GM18951 (cell line): Measurements from ENCODE around the gene ACP7.

Experiments used
- POLR2A ChIP-seq: IDR thresholded peaks from 4 replicates; pipeline ENCODE4 v1.6.1; 2011; ENCODE audit warnings: mild to moderate bottlenecking; ENCODE audit not compliant: insufficient read length, insufficient read depth; ENCODE audit errors: extremely low read depth
- in situ Hi-C: fragments of 300-500 bp; cut with MboI; formaldehyde crosslinking; loops from one replicate; pipeline ENCODE4 v1.12.0; 2022; ENCODE audit warnings: low sequenced_read_pairs, mixed read lengths, inconsistent platforms; ENCODE audit not compliant: unreplicated experiment

Gene ACP7

GRCh38 chr19:39106194-39106593 is 22.0 kb downstream of the ACP7 start:
- no peak for TF ChIP-seq POLR2A
- in situ Hi-C loops: no loop called here

DNA sequence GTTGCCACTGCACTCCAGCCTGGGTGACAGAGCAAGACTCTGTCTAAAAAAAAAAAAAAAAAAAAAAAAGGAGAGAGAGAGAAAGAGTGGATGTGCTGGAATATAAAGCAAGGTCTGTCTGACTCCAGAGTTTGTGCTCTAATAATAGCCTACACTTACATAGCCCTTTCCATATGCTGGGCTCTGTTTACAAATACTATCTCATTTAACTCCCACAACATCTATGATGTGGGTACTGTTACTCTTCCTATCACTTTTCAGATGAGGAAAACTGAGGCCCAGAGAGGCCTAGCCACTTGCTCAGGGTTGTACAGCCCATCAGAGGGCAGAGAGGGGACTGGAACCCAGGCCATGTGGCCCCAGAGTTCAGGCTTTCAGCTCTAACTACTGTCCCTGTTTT is 25.5 kb downstream of the ACP7 start:
- in situ Hi-C loops: loop anchor here (10.0 kb wide), 1 partner anchor 425 kb away; the partner anchor contains the start of gene EID2B

DNA sequence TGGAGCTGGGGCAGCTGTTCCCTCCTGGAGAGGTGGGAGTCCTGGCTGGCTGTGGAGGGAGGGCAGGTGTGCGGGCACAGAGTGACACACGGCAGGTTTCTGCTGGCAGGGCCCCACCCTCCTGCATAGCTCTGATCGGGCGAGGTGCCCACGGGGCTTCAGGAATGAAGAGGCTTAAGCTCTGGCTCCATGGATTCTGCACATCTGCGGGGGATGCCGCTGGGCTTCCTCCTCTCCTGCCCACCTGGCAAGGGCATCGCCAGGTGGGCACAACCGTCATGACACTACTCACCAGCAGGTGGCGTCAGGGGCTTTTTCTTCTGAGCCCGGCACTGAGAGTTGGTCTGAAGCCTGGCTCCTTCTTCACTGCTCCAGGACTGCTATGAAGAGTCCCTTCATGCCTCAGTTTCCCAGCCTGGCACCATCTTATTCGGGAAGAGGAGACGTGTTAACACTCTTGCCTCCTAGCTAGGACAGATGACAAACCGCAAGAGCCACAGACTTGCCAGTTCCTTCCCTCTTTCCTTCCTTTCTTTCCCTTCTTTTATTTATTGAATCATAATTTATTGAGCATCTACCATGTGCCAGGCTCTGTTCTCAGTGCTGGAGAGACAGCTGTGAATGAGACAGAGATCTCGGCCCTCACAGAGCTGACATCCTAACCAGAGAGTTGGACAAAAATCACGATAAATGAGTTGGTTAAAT is 26.2 kb downstream of the ACP7 start:
- in situ Hi-C loops: loop anchor here (10.0 kb wide), 1 partner anchor 424 kb away; the partner anchor contains the start of gene EID2B
- no peak for TF ChIP-seq POLR2A

More for the DNA sequence above, 25.5 kb downstream of the ACP7 start:
- TF ChIP-seq POLR2A: no peak

GRCh38 chr19:39111593-39112199 is 27.5 kb downstream of the ACP7 start:
- TF ChIP-seq POLR2A: no peak
- in situ Hi-C loops: loop anchor here (10.0 kb wide), 1 partner anchor 423 kb away; the partner anchor contains the start of gene EID2B

GRCh38 chr19:39112338-39112890 is 28.2 kb downstream of the ACP7 start:
- TF ChIP-seq POLR2A: no peak
- in situ Hi-C loops: loop anchor here (10.0 kb wide), 1 partner anchor 422 kb away; the partner anchor contains the start of gene EID2B

- no peak for TF ChIP-seq POLR2A
- in situ Hi-C loops: loop anchor here (10.0 kb wide), 1 partner anchor 422 kb away; the partner anchor contains the start of gene EID2B
These were observed 29.0 kb downstream of the ACP7 start for GRCh38 chr19:39113199-39113598.

DNA sequence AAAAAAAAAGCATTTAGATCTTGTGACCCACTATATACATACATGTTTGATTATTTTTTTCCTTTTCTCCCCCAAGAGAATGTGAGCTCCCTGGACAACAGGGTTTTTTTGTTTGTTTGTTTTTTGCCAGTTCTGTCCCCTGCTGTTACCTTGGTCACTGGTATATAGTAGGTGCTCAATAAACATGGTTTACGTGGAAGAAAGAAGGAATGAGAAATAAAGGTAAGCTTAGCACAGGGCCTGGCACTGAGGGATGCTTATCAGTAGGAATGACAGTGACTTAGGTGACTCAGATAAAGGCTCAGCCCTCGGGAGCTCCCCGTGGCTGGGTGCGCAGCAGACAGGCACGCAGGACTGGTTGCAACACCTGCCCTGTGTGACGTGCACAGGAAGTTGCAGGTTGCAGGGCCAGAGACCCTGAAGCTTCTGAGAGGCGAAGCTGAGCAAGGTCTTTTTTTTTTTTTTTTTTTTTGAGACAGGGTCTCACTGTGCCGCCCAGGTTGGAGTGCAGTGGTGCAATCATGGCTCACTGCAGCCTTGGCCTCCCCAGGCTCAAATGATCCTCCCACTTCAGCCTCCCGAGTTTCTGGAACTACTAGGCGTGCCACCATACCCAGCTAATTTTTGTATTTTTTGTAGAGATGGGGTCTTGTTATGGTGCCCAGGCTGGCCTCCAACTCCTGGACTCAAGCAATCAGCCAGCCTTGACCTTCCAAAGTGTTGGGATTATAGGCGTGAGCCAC is 31.1 kb downstream of the ACP7 start:
- no peak for TF ChIP-seq POLR2A
- in situ Hi-C loops: loop anchor here (10.0 kb wide), 1 partner anchor 420 kb away; the partner anchor contains the start of gene EID2B

DNA sequence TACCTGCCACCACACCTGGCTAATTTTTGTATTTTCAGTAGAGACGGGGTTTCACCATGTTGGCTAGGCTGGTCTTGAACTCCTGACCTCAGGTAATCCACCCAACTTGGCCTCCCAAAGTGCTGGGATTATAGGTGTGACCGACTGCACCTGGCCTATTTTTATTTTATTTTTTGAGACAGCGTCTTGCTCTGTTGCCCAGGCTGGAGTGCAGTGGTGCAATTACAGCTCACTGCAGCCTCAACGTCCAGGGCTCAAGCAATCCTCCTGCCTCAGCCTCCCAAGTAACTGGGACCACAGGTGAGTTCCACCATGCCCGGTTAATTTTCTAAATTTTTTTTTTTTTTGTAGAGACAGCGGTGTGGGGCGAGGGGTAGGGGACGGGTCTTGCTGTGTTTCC is 32.9 kb downstream of the ACP7 start:
- in situ Hi-C loops: loop anchor here (10.0 kb wide), 1 partner anchor 418 kb away; the partner anchor contains the start of gene EID2B

GRCh38 chr19:39119830-39120229 is 35.7 kb downstream of the ACP7 start:
- in situ Hi-C loops: loop anchor here (10.0 kb wide), 1 partner anchor 415 kb away; the partner anchor contains the start of gene EID2B
- TF ChIP-seq POLR2A: no peak

DNA sequence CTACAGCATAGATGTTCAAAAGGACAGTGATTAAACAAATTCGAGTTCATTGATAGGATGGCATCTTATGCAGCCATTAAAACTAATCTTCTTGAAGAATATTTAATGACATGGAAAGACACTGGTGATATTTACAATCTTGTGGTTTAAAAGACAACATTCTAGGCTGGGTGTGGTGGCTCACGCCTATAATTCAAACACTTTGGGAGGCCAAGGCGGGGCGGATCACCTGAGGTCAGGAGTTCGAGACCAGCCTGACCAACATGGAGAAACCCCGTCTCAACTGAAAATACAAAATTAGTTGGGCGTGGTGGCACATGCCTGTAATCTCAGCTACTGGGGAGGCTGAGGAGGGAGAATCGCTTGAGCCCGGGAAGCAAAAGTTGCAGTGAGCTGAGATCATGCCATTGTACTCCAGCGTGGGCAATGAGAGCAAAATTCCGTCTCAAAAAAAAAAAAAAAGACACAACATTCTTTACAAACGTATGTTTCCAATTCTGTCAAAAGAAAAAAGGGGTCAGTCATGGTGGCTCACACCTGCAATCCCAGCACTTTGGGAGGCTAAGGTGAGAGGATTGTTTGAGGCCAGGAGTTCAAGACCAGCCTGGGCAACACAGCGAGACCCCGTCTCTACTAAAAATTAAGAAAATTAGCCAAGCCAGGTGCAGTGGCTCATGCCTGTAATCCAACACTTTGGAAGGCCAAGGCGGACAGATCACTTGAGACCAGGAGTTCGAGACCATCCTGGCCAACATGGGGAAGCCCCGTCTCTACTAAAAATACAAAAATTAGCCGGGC is 39.0 kb downstream of the ACP7 start:
- no peak for TF ChIP-seq POLR2A
- in situ Hi-C loops: no loop called here

DNA sequence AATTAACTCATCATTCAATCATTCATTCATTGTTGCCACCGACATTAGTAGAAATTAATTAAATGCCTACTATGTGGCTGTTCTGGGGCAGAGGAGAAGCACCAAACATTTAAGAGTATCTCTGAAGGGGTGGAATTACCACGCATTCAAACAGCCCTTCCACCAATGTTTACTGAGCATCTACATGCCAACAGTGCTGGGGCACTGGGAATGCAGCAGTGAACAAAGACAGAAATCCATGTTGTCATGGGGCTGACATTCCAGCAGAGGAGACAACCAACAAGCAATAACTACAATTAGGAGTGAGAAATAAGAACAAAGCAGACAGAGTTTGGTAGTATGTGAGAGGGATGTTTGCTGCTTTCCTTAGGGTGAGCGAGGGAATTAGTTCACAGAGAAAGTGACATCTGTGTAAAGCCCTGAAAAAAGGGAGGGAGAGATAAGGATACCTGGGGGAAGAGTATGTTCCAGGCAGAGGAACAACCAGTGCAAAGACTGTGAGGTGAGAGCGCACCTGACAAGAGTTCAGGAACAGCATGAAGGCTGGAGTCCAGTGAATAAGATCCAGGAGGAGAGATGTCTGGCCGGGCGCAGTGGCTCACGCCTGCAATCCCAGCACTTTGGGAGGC is 40.1 kb downstream of the ACP7 start:
- no peak for TF ChIP-seq POLR2A
- in situ Hi-C loops: no loop called here

- in situ Hi-C loops: no loop called here
These were observed 41.0 kb downstream of the ACP7 start for GRCh38 chr19:39125199-39125553.

More at GRCh38 chr19:39125199-39125553, 41.0 kb downstream of the ACP7 start:
- TF ChIP-seq POLR2A: no peak
